Keratinocyte (primary cell): ENCODE results near the gene GLIS2.

ENCODE experiments used
- CTCF ChIP-seq, 3 experiments: IDR thresholded peaks in 1 of 3; conservative IDR thresholded peaks in 1 of 3; optimal IDR thresholded peaks in 1 of 3; 2 replicates in 2 of 3; 3 replicates in 1 of 3; pipeline versions ENCODE3 to v1.5.1; 2011; ENCODE audit warnings: low read length in 3 of 3, mild to moderate bottlenecking in 3 of 3, moderate library complexity in 2 of 3, control low read depth in 1 of 3, inconsistent platforms in 1 of 3; ENCODE audit not compliant: insufficient read depth in 2 of 3; ENCODE audit errors: extremely low read depth in 1 of 3
- EZH2 ChIP-seq: IDR thresholded peaks from one replicate; pipeline ENCODE4 v1.6.1; 2012; ENCODE audit warnings: inconsistent platforms, mild to moderate bottlenecking, low read length, moderate library complexity

GRCh38 chr16:4317532-4318450 is 1.9 kb downstream of the GLIS2 start:
- TF ChIP-seq CTCF (optimal IDR thresholded peaks at IDR 0.05 in 1 of 3, IDR thresholded peaks at IDR 0.05 in 1 of 3, conservative IDR thresholded peaks at IDR 0.05 in 1 of 3; ENCODE audit: extremely low read depth in 1 of 3, insufficient read depth in 2 of 3, low read length in 3 of 3) (no peak), EZH2 (no peak)
